NCI-H146 treated with DMSO at 0.1 percent for 48 hours (cell line): ENCODE results near the gene DBN1.

Experiments
- DNase-seq: peaks from one replicate; lab custom pipeline; 2025; ENCODE audit not compliant: unreplicated experiment; lab: John Stamatoyannopoulos, UW

DBN1 gene

DNA sequence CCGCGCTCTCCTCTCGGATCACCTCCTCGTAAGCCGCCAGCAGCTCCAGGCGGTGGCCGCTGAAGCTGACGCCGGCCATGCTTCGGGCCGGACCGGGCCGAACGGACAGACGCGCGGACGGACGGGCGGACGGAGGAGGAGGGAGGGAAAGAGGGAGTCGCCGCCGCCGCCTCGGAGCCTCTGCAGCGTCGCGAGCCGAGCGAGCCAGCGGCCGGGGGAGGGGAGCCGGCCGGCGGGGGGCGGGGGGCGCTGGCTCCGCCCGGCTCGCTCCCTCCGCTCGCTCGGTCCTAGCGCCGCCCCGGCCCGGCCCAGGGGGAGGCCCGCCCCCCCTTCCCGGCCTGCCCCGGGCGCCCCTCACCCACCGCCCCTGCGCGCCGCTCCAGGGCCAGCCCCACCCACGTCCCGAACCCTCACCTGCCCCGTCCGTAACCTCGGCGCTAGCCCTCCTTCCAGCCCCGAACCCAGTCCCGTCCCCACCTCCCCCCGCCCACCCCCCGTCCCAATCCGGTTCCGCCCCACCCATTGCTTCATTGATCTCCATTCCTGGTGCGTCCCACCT is at the start of gene DBN1:
TSS of gene DBN1 (minus strand) at position 192 of the 559 bp plus-strand sequence. CDS start at position 79, 113 bp downstream.
- no peak for DNase-seq

DNA sequence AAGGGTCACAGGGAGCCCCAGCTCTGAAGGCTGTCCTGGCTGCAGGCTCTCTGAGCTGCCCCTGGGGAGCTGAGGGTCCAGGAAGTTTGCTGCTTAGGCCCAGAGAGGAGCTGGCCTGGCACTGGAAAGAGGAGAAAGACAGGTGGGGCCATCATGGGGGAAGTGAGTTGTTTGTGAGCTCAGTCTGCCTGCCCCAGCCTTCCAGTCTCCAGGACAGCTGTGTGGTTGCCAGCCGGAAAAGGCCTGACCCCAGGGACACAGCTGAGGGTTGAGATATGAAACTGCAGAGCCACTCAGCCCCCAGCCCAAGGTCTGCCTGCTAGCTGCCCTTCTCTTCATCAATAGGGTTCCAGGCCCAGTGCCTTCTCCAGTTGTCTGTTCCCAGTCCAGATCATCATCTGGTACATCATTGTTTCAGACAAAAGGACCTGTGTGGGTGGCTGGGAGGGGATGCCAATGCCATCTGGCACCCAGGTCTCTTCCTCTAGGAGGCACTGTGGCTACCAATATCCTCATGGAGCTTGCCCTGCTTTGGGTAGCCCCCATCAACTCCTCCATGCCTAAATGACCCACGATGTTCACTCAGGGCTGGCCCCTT is 47.6 kb upstream of the DBN1 start:
- DNase-seq, result no peak

DNA sequence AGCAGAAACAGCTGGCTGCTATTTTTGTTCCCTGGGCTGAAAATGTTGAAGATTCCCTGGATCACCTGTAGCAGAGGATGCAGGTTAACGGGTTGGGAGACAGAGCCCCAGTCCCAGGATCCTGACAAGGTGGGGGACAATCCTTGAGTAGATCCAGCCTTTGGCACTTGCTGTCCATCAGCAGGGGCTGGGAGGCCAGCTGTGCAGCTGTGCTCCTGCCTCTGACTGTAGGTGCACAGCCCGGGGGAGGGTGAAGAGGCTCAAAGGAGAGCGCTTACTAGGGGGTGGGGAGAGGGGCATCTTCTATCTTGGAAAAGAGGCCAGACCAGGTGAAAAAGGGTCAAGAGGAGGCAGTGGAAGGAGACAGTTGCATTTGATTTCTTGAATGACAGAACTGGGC is 46.8 kb upstream of the DBN1 start:
- DNase-seq, result no peak

DNA sequence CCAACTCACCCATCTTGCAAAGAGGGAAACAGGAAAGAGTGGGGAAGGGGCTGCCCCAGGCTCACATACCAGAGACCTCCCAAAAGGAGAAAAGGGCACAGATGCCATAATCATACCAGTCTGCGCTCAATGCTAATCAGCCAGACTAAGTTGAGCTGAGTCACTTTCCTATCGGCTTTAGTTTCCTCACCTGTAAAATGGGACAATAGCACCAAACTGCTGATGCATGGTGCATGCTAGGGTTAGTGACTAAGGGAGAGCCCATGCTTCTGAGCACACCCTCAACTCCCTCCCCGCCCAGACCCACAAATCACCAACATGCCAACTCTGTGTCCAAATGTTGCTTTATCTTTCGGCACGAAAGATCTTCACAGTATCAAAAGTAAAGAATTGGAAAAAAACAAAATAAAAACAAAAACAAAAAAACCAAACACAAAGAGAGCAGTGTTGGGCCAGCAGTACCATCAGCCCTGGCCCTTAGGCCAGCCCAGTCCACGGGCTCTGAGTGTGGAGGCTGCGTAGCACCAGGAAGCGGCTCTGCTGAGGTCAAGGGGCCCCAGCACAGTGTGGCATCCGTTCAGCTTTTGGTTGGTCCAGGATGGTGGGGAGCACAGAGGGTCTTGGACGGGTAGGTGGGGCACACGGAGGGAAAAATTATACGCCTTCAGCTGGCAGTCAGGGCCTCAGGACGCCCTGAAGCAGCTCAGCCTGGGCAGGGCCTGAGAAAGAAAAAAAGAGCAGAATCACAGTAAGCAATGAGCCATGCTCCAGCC is 46.2 kb upstream of the DBN1 start:
- no peak for DNase-seq

DNA sequence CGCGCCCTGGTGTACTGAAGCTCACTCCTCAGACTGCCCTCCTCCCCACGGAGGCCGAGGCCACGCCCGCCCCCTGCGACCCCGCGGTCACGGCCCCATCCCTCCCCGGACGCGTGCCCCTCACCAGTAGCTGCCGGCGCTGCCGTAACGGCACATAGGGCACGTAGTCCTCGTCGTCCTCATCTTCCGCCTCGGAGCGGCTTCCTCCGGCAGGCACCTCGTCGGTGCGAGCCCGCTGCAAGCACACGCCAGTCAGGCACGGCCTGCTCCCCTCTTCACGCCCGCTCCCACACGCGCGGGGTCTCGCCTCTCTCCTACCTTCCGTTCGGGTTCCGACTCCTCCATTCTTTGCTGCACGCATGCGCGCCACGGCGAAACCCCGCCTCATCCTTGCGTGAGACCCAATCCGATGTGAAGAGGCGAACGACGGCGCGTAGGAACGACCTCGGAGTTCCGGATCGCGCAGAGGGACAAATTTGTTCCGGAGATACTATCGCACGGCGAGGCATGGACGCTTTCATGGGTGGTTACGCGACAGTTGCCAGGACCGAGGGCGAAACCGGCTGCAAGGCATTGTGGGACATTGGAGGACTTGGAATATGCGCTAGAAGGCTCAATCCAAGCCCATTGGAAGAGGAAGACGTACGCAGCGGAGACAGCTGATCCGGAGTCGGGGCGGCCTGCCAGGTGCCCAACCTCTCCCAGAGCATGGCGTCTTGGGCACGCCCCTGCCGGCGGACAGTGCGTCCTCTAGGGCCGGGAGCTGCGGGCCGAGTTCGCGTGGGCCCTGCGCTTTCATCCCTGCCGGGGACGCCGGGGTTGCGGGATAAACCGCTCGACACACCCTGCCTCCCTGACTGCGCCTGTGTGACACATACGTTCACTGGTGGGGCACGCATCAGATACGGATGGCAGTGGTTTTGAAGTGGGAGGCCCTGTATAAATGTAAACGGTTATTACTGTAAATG is 43.5 kb upstream of the DBN1 start, which contains the start of gene DDX41:
TSS of gene DDX41 (minus strand) at position 361 of the 968 bp plus-strand sequence. CDS start at position 345, 16 bp downstream.
- DNase-seq, result peak; percentile 87

DNA sequence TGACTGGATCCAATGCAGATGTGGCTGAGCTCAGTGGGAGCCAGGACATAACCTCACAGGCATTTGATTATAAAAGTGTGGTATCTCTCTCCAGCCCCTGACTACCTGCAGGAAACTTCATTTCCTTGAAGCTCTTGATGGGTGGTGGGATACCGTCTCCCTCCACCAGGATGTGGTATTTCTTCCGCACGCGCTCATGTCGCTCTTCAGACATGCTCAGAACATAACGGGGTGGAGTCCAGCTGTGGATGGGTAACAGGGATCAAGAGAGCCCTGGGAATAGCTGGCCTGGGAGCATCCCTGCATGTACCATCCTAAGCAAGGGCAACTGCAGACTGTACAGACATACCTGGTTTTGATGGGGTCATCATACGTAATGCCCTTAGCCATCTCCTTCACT is 42.1 kb upstream of the DBN1 start:
- DNase-seq, result no peak

DNA sequence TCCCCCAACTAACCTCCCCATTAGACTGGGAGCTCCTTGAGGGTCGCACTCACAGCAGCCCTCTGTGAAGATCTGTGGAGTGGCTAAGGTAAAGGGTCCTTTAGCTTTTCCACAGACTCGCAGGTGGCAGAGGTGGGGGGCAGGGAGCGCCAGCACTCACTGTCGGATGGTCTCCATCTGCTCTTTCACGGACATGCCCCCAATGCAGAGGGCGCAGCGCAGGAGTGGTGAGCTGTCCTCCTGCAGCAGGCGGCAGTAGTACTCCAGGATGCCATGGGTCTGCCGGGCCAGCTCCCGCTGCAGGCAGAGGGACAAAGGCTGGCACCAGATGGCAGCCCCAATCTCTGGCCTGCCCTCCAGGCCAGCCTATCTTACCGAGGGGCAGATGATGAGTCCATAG is 41.1 kb upstream of the DBN1 start:
- no peak for DNase-seq

DNA sequence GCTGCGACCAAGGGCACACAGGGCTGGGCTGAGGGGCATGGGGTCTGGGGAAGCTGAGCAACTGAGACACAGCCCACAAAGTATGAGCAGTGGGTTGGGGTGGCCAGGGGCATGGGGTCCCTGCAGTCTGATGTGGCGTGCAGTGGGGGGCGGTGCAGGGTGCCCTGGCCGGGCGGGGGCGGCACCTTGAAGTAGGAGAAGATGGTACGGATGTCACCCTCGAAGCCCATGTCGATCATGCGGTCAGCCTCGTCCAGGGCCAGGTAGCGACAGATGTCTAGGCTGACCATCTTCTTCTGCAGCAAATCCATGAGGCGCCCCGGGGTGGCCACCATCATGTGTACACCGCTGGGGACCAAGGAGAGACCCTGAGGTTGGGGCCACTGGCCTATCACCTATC is 40.1 kb upstream of the DBN1 start:
- DNase-seq, result no peak

DNA sequence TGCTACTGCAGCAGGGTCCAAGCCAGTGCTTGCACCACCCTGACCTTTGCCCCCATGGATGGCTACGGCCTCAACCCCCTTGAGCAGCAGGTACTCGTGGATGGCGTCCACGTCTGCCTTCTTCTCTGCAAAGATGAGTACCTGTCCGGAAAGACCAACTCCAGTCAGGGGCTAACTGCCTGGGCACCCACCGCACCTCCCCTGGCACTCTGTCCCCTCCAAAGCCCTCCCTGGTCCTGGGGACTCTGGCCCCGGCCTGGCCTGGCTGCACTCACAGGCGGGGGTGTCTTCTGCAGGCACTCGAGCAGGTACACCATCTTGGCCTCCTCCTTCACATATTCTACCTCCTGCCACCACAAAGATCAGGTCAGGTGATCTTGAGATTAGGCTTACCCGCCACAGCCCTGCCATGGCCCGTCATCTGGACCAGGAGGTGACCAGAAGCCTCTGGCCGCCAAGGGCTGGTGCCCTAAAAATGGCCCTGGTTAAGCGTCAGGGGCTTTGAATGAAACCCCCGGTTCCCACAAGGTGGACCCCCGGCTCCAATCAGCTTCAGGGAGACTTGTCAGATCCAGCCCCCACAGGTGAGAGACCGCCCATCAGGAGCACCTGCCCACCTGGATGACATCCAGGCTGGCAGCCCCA is 39.4 kb upstream of the DBN1 start:
- DNase-seq, result no peak

DNA sequence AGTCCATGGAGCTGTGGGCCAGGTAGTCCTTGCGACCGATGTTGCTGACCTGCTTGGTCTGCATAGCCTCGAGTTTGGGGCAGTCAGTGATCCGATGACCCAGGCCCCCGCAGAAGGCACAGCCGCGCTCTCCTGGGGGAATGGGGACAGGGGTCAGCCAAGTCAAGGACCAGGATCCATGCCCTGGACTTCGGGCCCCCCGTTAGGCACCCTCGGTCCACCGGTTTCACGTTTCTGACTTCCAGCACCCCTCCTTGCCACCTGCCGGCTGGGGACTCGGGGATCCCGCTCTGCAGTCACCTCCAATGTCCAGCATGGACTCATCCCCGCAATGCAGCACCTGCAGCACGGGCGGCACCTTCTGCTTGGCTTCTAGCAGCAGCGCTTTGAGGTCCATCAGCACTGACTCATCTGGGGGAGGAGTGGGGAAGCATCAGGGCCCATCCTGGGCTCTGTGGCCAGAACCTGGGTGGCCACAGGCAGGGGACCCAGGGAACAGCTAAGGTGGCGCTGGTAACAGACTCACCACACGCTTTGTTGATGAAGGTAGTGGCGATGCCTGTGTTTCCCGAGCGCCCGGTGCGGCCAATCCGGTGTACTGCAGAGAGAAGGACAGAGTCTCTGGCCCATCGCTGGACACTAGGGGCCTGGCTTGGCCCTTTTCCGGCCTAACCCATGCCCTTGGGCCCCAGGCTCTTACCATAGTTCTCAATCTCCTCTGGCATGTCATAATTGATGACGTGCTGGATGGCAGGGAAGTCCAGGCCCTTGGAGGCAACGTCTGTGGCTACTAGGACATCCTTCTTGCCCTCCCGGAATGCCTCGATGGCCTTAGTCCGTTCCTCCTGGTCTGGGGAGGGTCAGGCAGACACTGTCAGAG is 38.6 kb upstream of the DBN1 start:
- DNase-seq, result no peak

DNA sequence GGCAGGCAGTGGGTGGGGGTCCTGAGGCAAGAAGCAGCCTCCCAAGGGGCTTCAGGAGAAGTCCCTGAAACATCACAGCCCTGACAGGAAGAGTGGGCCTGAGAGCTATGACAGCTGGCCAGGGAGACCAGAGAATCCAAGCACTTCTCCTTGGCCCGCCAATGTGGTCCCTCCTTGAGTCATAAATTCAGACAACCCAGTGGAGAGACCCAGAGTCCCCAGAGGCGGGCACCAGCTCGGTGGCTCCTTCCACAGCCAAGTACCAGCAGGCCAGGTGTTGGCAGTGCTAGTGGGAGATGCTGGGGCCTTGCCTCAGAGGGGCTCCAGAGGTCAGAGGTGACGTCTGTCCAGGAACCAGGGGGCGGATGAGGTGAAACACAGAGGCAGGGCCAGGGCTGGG is 37.7 kb upstream of the DBN1 start:
- no peak for DNase-seq

DNA sequence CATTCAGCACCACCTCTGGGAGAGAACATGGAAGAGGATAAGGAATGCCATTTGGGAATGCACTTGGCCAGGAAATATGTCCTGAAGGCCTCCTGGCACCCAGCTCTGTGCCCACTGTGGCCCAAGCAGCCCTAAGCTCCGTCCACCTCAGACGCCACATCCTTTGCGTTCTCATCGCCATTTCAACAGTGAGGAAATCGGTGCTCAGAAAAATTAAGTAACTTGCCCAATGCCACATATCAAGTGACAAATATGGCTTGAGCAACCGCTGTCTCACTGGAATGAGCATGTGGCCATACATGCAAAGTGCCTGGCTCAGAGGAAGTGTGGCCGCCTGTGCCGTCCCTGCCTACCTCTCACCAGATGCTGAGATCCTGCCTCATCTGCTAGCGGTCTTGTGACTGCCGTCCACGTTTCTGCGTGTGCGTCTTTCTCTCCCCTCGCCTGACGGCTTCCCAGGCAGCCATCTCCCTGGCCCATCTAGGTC is 37.2 kb upstream of the DBN1 start:
- DNase-seq, result no peak

DNA sequence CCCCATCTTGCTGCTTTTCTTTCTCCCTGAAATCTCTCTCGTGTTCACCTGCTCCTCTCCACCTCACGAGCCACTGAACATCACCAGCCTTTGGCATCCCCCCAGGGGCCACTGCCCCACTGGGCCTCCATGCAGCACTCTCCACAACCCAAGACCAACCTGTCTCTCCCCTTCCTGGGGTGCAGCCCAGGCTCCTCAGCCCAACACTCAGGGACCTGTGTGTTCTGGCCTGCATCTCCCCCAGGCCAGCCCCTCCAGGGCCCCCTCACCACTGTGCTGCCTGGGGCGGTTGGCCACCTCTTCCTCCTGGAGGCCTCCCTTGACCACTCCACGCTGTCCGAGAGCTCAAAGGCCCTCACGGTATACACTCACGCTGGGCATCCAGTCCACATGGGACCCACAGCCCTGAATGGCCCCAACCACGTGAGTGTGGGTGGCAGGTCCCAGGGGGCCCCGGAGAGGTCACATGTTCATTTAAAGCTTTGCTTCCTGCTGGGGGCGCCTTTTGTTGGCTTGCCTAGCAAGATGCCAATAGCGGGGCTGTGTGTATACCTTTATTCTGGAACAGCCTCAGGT is 36.6 kb upstream of the DBN1 start:
- DNase-seq, result no peak

DNA sequence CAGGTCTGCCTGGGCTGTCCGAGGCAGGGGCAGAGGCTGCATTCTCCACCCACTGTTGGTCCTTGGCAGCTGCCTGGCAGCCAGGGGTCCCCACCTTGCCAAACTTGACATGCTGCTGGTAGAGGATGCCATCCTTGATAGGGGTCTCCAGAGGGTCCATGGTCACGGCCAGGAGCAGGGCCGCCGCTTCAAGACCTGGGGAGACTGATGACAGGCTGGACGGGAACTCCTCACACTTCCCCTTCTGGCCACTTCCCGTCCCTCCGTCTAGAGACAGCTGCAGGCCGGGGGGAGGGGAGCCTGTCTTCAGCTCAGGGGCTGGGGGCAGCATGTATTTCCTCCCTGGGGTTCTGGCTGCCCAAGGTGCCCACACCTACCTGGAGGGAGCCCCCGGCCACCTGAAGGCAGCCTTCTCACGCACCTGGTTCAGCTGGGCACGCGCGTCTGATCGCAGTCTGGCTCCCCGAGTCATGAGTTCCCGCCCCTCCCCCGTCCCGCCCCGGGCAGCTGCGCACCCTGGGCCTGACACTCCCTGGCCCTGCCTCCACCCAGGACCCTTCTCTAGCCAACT is 36.0 kb upstream of the DBN1 start, which contains the start of gene DOK3:
TSS of gene DOK3 (minus strand) at position 446 of the 571 bp plus-strand sequence. CDS start at position 160, 286 bp downstream.
- DNase-seq, result no peak

DNA sequence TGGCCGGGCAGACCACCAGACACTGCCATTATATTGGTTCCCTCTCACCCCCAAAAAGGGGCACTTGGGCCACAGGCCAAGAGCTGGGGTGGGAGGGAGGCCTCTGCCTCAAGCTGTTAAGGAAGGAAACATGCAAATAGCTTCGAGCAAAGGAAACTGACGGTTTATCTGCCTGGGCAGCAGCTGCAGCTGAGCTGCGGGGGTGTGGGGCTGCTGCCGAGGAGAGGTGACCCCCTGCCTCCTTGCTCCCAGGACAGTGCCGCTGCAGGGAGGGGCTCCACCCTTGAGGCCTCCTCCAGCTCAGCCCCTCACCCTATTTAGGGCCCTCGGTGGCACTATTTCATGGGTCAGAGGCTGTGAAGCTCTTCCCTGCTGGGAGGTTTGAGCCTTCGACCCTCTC is 35.4 kb upstream of the DBN1 start:
- no peak for DNase-seq

DNA sequence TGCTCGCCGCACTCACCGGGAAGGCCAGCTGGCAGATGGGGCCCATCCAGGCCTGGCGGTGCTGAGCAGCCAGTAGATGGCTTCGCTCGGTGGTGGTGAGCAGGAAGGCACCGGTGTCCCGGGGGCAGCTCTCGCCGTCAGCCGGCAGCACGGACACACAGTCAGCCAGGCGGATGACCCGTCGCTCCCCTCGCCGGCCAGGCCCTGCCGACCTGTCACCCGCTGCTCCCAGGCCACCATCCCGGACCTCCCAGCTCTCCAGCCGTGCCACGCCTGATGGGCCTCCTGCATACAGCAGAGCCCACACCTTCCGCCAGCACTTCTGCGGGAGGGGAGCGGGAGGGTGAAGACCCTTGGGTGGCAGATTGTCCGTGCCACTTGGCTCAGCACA is 34.8 kb upstream of the DBN1 start:
- DNase-seq, result no peak

DNA sequence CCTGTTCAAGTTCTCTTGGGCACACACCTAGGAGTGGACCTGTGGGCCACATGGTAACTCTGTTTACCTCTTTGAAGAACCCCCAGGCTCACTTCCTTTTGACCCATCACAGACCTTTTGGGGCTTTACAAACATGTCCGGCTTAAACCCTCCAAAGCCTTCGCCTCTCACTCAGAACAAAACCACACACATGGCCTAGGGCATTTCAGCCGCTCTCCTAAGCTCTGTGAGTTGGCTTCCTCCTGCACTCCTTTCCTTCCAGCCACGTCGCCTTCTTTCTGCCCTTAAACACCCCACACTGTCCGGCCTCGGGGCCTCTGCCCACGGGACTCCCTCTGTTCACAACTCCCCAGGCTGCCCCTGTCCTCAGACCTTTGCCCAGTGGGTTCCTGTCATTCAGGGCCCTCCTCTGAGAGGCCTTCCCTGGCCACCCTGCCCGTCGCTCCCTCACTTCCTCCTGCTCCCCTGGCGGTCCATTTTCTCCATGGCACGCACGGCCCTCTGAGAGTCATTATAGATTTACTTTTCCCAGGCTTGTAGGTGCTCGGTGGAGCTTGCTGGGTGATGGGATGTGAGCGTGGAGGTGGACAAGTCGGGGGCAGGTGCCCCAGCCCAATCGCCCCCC is 34.3 kb upstream of the DBN1 start:
- no peak for DNase-seq

DNA sequence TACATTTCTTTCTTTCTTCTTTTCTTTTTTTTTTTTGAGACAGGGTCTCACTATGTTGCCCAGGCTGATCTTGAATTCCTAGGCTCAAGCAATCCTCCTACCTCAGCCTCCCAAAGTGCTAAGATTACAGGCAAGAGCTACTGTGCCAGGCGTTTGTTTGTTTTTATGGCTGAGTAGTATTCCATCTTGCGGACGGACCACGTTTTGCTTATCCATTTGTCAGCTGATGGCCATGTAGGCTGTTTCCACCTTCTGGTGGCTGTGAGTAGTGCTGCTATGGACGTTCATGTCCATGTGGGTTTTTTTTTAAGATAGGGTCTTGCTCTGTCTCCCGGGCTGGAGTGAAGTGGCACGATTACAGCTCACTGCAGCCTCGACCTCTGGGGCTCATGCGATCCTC is 33.7 kb upstream of the DBN1 start:
- DNase-seq, result no peak
